HEK293 (cell line): Measurements from ENCODE around the gene GGA1.

Experiments used
- BCL11A ChIP-seq: fragments of 450-650 bp; formaldehyde crosslinking; IDR thresholded peaks from 2 replicates; pipeline ENCODE4 v1.5.1; 2016; ENCODE audit warnings: low read depth, missing biosample characterization, missing genetic modification characterization
- WT1 ChIP-seq: fragments of 450-650 bp; formaldehyde crosslinking; IDR thresholded peaks from 2 replicates; pipeline ENCODE4 v1.5.1; 2016; ENCODE audit warnings: missing biosample characterization, missing genetic modification characterization
- ZFHX2 ChIP-seq: fragments of 450-650 bp; formaldehyde crosslinking; conservative IDR thresholded peaks from 2 replicates; pipeline ENCODE4 v1.5.1; 2016; ENCODE audit warnings: missing biosample characterization, missing genetic modification characterization
- ZNF837 ChIP-seq: fragments of 450-650 bp; formaldehyde crosslinking; IDR thresholded peaks from 2 replicates; pipeline ENCODE4 v1.5.1; 2016; ENCODE audit warnings: missing biosample characterization, missing genetic modification characterization
- TF ChIP-seq, protein P1 (sequence below): fragments of 450-650 bp; formaldehyde crosslinking; IDR thresholded peaks from 2 replicates; pipeline ENCODE4 v1.5.1; 2016; ENCODE audit warnings: missing biosample characterization, missing genetic modification characterization
- TF ChIP-seq, protein P2 (sequence below): fragments of 450-650 bp; formaldehyde crosslinking; IDR thresholded peaks from 2 replicates; pipeline ENCODE4 v1.5.1; 2016; ENCODE audit warnings: missing biosample characterization, missing genetic modification characterization

GRCh38 chr22:37621352-37621860 lies 12.8 kb downstream of the GGA1 start:
- TF ChIP-seq, protein P1, sequence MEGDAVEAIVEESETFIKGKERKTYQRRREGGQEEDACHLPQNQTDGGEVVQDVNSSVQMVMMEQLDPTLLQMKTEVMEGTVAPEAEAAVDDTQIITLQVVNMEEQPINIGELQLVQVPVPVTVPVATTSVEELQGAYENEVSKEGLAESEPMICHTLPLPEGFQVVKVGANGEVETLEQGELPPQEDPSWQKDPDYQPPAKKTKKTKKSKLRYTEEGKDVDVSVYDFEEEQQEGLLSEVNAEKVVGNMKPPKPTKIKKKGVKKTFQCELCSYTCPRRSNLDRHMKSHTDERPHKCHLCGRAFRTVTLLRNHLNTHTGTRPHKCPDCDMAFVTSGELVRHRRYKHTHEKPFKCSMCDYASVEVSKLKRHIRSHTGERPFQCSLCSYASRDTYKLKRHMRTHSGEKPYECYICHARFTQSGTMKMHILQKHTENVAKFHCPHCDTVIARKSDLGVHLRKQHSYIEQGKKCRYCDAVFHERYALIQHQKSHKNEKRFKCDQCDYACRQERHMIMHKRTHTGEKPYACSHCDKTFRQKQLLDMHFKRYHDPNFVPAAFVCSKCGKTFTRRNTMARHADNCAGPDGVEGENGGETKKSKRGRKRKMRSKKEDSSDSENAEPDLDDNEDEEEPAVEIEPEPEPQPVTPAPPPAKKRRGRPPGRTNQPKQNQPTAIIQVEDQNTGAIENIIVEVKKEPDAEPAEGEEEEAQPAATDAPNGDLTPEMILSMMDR (tag by site-specific recombination): no peak
- TF ChIP-seq WT1 (tag by site-specific recombination): no peak
- TF ChIP-seq BCL11A (tag by site-specific recombination): no peak
- no peak for TF ChIP-seq ZNF837 (tag by site-specific recombination)
- TF ChIP-seq, protein P2, sequence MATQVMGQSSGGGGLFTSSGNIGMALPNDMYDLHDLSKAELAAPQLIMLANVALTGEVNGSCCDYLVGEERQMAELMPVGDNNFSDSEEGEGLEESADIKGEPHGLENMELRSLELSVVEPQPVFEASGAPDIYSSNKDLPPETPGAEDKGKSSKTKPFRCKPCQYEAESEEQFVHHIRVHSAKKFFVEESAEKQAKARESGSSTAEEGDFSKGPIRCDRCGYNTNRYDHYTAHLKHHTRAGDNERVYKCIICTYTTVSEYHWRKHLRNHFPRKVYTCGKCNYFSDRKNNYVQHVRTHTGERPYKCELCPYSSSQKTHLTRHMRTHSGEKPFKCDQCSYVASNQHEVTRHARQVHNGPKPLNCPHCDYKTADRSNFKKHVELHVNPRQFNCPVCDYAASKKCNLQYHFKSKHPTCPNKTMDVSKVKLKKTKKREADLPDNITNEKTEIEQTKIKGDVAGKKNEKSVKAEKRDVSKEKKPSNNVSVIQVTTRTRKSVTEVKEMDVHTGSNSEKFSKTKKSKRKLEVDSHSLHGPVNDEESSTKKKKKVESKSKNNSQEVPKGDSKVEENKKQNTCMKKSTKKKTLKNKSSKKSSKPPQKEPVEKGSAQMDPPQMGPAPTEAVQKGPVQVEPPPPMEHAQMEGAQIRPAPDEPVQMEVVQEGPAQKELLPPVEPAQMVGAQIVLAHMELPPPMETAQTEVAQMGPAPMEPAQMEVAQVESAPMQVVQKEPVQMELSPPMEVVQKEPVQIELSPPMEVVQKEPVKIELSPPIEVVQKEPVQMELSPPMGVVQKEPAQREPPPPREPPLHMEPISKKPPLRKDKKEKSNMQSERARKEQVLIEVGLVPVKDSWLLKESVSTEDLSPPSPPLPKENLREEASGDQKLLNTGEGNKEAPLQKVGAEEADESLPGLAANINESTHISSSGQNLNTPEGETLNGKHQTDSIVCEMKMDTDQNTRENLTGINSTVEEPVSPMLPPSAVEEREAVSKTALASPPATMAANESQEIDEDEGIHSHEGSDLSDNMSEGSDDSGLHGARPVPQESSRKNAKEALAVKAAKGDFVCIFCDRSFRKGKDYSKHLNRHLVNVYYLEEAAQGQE: no peak
- no peak for TF ChIP-seq ZFHX2 (tag by site-specific recombination)
